ENCODE measurements around the gene GPR78. TPM values are rescaled to one million over a fixed set of nuclear protein-coding genes. Genes with fewer than 3 reads are reported as not detected.
"Not testable (repeated sequence)": the region's sequence is repeated elsewhere in the genome, so short reads cannot be mapped to it uniquely, and the experiment has no call there.

GPR78 gene
- polyA plus RNA-seq, 4 donors: 0.06 TPM; not detected in 3

DNA sequence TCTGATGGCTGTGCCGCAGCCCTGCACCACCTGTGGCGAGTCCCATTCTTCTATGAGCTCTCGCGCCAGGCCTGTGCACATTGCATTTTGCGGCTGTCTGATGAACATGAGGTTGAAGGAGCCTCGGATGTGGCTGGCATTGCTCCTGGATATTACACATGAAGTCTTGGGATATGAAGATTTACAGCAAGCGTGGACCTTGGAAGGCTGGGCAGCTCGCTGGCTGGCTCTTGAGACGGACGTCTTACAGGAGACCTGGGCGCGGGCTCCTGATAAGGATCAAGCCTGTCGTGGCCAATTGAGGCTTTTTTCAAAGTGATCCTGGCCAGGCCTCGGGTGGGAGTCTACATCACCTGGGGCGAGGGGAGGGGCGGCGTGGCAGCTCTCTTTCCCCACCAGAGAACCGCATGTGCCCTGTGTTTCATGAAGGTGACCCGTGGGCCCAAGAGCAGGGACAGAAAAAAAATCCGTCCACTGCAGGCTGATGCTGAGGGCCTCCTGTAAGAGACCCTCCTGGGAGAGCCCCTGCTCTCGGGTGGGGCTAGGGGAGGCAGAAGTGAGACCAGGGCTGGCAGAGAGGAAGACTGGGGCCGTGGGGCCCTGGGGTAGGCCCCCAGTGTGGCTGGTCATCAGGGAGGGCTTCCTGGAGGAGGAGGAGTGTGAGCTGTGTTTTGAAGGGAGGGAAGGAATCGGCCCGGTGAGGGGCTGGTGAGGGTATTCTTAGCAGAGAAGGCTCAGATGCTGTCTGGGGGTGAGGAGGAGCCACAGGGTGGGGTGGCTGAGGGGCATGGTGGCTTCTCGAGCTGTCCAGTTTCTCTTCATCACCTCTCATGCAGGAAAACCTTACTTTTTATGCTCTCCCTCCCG, 36.0 kb downstream of the GPR78 start:
- Histone ChIP-seq H3K36me3 (ENCODE audit: control insufficient read depth in 3 of 3, insufficient read depth in 2 of 3, low read depth in 1 of 3, low read length in 3 of 3) (no peaks in the 10 kb centered on the region), H3K27me3 (ENCODE audit: control insufficient read depth in 3 of 3, insufficient read depth in 3 of 3, low read length in 3 of 3) (no peaks in the 10 kb centered on the region), H3K4me3 (ENCODE audit: low read depth in 1 of 3, low read length in 3 of 3) (no peak overlapping the region), H3K27ac (ENCODE audit: low read depth in 1 of 3, low read length in 2 of 3) (no peak overlapping the region), H3K9me3 (ENCODE audit: control insufficient read depth in 2 of 2, insufficient read depth in 1 of 2, low read depth in 1 of 2, low read length in 1 of 2) (no peaks in the 10 kb centered on the region), H3K4me1 (ENCODE audit: control insufficient read depth in 3 of 3, insufficient read depth in 2 of 3, low read depth in 1 of 3, low read length in 2 of 3) (no peaks in the 10 kb centered on the region)
- FAIRE-seq (no peak), DNase-seq (no peak)
- 63 to 82% (median 74%) methylated on average over 26 of the region's 26 CpGs for WGBS, 3 donors

DNA sequence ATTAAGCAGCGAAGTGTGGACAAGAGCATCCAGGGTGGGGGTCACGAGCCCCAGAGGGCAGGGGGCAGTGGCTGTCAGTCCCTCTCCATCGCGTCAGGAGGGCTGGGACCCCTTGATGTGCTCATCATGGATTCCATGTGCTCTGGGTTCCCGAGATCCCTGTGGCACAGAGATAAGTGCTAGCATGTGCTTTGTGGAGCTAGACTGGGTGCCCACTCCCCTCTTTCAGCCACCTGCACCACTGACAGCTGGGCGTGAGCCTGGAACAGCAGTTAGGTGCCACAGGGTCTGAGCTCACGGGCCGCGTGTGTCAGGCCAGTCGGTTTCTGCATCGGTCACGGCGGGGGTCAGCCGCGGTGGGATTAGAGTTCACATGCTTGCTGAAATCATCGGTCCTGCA, 36.6 kb downstream of the GPR78 start:
- H3K9me3 ChIP-seq (ENCODE audit: control insufficient read depth in 2 of 2, insufficient read depth in 1 of 2, low read depth in 1 of 2, low read length in 1 of 2): no peaks in the 10 kb centered on the region
- H3K27ac ChIP-seq (ENCODE audit: low read depth in 1 of 3, low read length in 2 of 3): no peak overlapping the region
- no peaks in the 10 kb centered on the region for H3K4me1 ChIP-seq (ENCODE audit: control insufficient read depth in 3 of 3, insufficient read depth in 2 of 3, low read depth in 1 of 3, low read length in 2 of 3)
- WGBS, 3 donors: 63 to 86% (median 74%) methylated on average over 16 of the region's 16 CpGs
- no peaks in the 10 kb centered on the region for H3K36me3 ChIP-seq (ENCODE audit: control insufficient read depth in 3 of 3, insufficient read depth in 2 of 3, low read depth in 1 of 3, low read length in 3 of 3)
- no peak for DNase-seq
- no peak for FAIRE-seq
- no peaks in the 10 kb centered on the region for H3K27me3 ChIP-seq (ENCODE audit: control insufficient read depth in 3 of 3, insufficient read depth in 3 of 3, low read length in 3 of 3)
- H3K4me3 ChIP-seq (ENCODE audit: low read depth in 1 of 3, low read length in 3 of 3): no peak overlapping the region

DNA sequence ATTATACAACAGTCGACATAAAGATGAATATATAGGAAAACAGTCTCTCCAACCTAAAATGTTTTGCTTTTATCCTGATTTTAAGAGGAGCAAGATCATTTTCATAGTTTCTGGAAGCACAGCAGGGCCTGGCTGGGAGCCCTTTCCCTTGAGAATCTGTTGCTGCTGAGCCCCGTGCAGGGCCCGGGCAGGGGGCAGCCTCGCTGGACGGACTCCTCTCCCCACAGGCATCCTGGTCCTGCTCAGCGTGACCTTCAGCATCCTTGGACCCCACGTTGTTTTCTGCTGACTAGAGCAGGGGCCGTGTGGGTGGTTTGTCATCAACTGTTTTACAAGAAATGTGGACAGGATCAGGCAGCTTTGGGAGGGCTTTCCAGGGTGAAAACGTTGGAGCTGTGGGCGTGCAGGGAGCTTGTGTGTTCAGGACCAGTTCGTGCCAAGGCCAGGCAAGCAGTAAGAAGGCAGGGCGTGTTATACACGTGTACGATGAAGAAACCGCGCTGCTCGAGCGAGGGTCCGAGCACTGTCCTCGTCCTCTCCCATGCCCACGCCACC, 37.4 kb downstream of the GPR78 start:
- H3K36me3 ChIP-seq (ENCODE audit: control insufficient read depth in 3 of 3, insufficient read depth in 2 of 3, low read depth in 1 of 3, low read length in 3 of 3): no peaks in the 10 kb centered on the region
- H3K4me3 ChIP-seq (ENCODE audit: low read depth in 1 of 3, low read length in 3 of 3): no peak overlapping the region
- WGBS, 3 donors: 71 to 76% (median 75%) methylated on average over 21 of the region's 21 CpGs
- H3K4me1 ChIP-seq (ENCODE audit: control insufficient read depth in 3 of 3, insufficient read depth in 2 of 3, low read depth in 1 of 3, low read length in 2 of 3): no peaks in the 10 kb centered on the region
- H3K27me3 ChIP-seq (ENCODE audit: control insufficient read depth in 3 of 3, insufficient read depth in 3 of 3, low read length in 3 of 3): no peaks in the 10 kb centered on the region
- DNase-seq (no peak), FAIRE-seq (no peak)
- H3K9me3 ChIP-seq (ENCODE audit: control insufficient read depth in 2 of 2, insufficient read depth in 1 of 2, low read depth in 1 of 2, low read length in 1 of 2): no peaks in the 10 kb centered on the region
- no peak overlapping the region for H3K27ac ChIP-seq (ENCODE audit: low read depth in 1 of 3, low read length in 2 of 3)

DNA sequence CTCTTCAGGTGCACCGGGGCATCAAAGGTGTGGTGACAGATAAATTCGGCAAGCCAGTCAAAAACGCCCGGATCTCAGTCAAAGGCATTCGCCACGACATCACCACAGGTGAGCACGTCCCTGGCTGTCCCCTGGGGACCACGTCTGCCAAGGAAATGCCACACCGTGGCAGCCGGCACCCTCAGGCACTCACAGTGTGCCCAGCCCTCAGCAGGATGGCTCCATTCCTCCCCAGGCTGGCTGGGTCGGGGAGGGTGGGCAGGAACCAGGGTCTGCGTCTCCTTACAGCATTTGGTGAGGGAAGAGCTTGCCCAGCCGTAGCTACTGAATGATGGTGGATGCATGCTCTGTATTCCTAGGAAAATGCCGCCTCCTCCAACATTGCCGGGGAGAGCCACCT, 38.2 kb downstream of the GPR78 start:
- 79 to 88% (median 85%) methylated on average over 15 of the region's 15 CpGs for WGBS, 3 donors
- no peak for FAIRE-seq

DNA sequence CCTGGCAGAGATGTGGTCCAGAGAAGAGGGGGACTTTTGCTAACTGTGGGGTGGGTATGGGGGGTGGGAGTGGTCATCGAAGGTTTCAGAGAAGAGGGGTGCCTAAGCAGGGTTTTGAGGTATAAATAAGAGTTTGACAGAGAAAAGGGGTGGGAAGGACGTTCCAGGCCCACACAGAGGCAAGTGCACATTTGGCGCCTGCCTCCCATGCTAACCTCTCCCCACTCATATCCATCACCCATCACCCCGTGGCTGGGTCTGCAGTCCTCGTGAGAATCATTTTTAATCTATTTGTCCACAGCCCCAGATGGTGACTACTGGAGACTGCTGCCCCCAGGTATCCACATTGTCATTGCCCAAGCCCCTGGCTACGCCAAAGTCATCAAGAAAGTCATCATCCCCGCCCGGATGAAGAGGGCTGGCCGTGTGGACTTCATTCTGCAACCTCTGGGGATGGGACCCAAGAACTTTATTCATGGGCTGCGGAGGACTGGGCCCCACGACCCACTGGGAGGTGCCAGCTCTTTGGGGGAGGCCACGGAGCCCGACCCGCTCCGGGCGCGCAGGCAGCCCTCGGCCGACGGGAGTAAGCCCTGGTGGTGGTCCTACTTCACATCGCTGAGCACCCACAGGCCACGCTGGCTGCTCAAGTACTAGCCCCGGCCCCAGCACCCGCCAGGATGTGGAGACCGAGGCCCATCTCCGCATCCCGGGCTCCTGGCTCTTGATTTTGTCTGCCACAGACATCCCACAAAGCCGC, 38.9 kb downstream of the GPR78 start:
- no peaks in the 10 kb centered on the region for H3K27me3 ChIP-seq (ENCODE audit: control insufficient read depth in 3 of 3, insufficient read depth in 3 of 3, low read length in 3 of 3)
- no peaks in the 10 kb centered on the region for H3K9me3 ChIP-seq (ENCODE audit: control insufficient read depth in 2 of 2, insufficient read depth in 1 of 2, low read depth in 1 of 2, low read length in 1 of 2)
- no peaks in the 10 kb centered on the region for H3K4me1 ChIP-seq (ENCODE audit: control insufficient read depth in 3 of 3, insufficient read depth in 2 of 3, low read depth in 1 of 3, low read length in 2 of 3)
- no peak overlapping the region for H3K27ac ChIP-seq (ENCODE audit: low read depth in 1 of 3, low read length in 2 of 3)
- 81 to 91% (median 84%) methylated on average over 28 of the region's 28 CpGs for WGBS, 3 donors
- H3K36me3 ChIP-seq (ENCODE audit: control insufficient read depth in 3 of 3, insufficient read depth in 2 of 3, low read depth in 1 of 3, low read length in 3 of 3): no peaks in the 10 kb centered on the region
- DNase-seq: no peak
- no peak for FAIRE-seq
- no peak overlapping the region for H3K4me3 ChIP-seq (ENCODE audit: low read depth in 1 of 3, low read length in 3 of 3)

More for the DNA sequence above, 38.2 kb downstream of the GPR78 start:
- Histone ChIP-seq H3K4me3 (ENCODE audit: low read depth in 1 of 3, low read length in 3 of 3) (no peak overlapping the region), H3K4me1 (ENCODE audit: control insufficient read depth in 3 of 3, insufficient read depth in 2 of 3, low read depth in 1 of 3, low read length in 2 of 3) (no peaks in the 10 kb centered on the region), H3K27ac (ENCODE audit: low read depth in 1 of 3, low read length in 2 of 3) (no peak overlapping the region), H3K36me3 (ENCODE audit: control insufficient read depth in 3 of 3, insufficient read depth in 2 of 3, low read depth in 1 of 3, low read length in 3 of 3) (no peaks in the 10 kb centered on the region), H3K27me3 (ENCODE audit: control insufficient read depth in 3 of 3, insufficient read depth in 3 of 3, low read length in 3 of 3) (no peaks in the 10 kb centered on the region), H3K9me3 (ENCODE audit: control insufficient read depth in 2 of 2, insufficient read depth in 1 of 2, low read depth in 1 of 2, low read length in 1 of 2) (no peaks in the 10 kb centered on the region)
- DNase-seq: no peak

DNA sequence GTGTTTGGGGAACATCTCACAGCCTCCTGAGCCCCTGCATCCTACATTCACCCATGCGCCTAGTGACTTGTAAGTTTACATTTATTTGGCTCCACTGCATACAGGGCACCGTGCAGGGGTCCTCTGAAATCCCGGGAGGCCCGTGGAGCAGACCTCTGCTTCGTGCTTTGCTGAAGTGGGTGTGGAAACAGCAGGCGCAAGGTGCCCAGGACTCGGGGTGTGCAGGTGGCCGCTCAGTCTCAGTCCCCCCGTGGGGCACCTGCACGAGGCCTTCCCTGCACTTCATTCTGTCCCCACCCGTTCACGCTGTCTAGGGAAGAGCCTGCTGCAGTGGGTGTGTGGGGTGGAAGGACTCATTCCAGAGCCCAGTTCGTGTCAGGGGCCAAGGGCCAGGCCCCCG, 40.9 kb downstream of the GPR78 start:
- 71 to 88% (median 86%) methylated on average over 6 to 13 of the region's 14 CpGs for WGBS, 3 donors
- not testable (repeated sequence) for H3K9me3 ChIP-seq (ENCODE audit: control insufficient read depth in 2 of 2, insufficient read depth in 1 of 2, low read depth in 1 of 2, low read length in 1 of 2); H3K4me1 ChIP-seq (ENCODE audit: control insufficient read depth in 3 of 3, insufficient read depth in 2 of 3, low read depth in 1 of 3, low read length in 2 of 3); H3K27ac ChIP-seq (ENCODE audit: low read depth in 1 of 3, low read length in 2 of 3); DNase-seq; H3K4me3 ChIP-seq (ENCODE audit: low read depth in 1 of 3, low read length in 3 of 3); H3K36me3 ChIP-seq (ENCODE audit: control insufficient read depth in 3 of 3, insufficient read depth in 2 of 3, low read depth in 1 of 3, low read length in 3 of 3); FAIRE-seq; H3K27me3 ChIP-seq (ENCODE audit: control insufficient read depth in 3 of 3, insufficient read depth in 3 of 3, low read length in 3 of 3)

DNA sequence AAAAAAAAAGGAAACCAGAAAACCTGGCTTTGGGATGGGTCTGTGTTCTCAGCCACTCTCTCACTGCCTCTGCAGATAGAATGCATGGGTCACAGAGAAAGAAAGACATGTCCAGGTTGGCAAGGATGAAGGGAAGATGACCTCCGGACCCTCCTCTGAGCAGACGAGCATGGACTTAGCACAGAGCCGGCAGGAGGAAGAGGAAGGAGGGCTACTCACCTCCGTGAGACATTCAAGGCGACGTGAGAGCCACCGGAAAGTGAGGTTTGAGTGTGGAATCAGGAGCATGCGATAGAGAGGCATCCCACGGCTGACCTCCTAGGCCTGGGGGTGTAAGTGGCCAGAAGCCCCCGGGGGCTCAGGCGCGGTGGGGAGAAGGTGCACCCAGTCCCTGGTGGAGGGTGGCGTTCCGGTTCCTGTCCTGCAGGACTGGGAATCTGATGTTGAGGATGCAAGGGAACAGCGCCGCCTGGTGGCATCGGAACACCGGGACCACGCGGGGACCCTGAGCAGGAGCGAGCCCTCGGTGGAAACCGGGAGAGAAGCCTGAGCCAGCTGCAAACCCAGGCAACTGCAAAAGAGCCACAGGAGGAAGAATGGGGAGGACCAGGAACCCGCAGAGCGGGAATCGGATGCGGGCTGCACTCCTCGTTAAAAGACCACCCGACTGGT, 44.5 kb downstream of the GPR78 start:
- not testable (repeated sequence) for DNase-seq; H3K9me3 ChIP-seq (ENCODE audit: control insufficient read depth in 2 of 2, insufficient read depth in 1 of 2, low read depth in 1 of 2, low read length in 1 of 2); FAIRE-seq; H3K4me1 ChIP-seq (ENCODE audit: control insufficient read depth in 3 of 3, insufficient read depth in 2 of 3, low read depth in 1 of 3, low read length in 2 of 3); H3K36me3 ChIP-seq (ENCODE audit: control insufficient read depth in 3 of 3, insufficient read depth in 2 of 3, low read depth in 1 of 3, low read length in 3 of 3); H3K27me3 ChIP-seq (ENCODE audit: control insufficient read depth in 3 of 3, insufficient read depth in 3 of 3, low read length in 3 of 3); H3K4me3 ChIP-seq (ENCODE audit: low read depth in 1 of 3, low read length in 3 of 3); H3K27ac ChIP-seq (ENCODE audit: low read depth in 1 of 3, low read length in 2 of 3)
- no CpG with 5 or more reads among the region's 29 CpGs for WGBS, 3 donors

DNA sequence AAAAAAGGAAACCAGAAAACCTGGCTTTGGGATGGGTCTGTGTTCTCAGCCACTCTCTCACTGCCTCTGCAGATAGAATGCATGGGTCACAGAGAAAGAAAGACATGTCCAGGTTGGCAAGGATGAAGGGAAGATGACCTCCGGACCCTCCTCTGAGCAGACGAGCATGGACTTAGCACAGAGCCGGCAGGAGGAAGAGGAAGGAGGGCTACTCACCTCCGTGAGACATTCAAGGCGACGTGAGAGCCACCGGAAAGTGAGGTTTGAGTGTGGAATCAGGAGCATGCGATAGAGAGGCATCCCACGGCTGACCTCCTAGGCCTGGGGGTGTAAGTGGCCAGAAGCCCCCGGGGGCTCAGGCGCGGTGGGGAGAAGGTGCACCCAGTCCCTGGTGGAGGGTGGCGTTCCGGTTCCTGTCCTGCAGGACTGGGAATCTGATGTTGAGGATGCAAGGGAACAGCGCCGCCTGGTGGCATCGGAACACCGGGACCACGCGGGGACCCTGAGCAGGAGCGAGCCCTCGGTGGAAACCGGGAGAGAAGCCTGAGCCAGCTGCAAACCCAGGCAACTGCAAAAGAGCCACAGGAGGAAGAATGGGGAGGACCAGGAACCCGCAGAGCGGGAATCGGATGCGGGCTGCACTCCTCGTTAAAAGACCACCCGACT, 50.2 kb downstream of the GPR78 start:
- not testable (repeated sequence) for FAIRE-seq
- no CpG with 5 or more reads among the region's 29 CpGs for WGBS, 3 donors

More for the DNA sequence above, 50.2 kb downstream of the GPR78 start:
- H3K36me3 ChIP-seq (ENCODE audit: control insufficient read depth in 3 of 3, insufficient read depth in 2 of 3, low read depth in 1 of 3, low read length in 3 of 3); H3K27ac ChIP-seq (ENCODE audit: low read depth in 1 of 3, low read length in 2 of 3); DNase-seq; H3K4me3 ChIP-seq (ENCODE audit: low read depth in 1 of 3, low read length in 3 of 3); H3K27me3 ChIP-seq (ENCODE audit: control insufficient read depth in 3 of 3, insufficient read depth in 3 of 3, low read length in 3 of 3); H3K4me1 ChIP-seq (ENCODE audit: control insufficient read depth in 3 of 3, insufficient read depth in 2 of 3, low read depth in 1 of 3, low read length in 2 of 3); H3K9me3 ChIP-seq (ENCODE audit: control insufficient read depth in 2 of 2, insufficient read depth in 1 of 2, low read depth in 1 of 2, low read length in 1 of 2): not testable (repeated sequence)

Data from small intestine (tissue), 7 donors.